Measurements from ENCODE around the gene GNGT1.

GRCh38 chr7:93927585-93927984 is 21.2 kb downstream of the GNGT1 start:
- TF ChIP-seq EZH2 (IDR thresholded peaks at IDR 0.05; ENCODE audit: insufficient read depth, poor library complexity, severe bottlenecking): no peak
- no peak for TF ChIP-seq EZH2phosphoT487 (IDR thresholded peaks at IDR 0.05; ENCODE audit: insufficient read depth, low read depth)
